ENCODE measurements around the gene SYNE4. TPM values are rescaled to one million over a fixed set of nuclear protein-coding genes. Genes with fewer than 3 reads are reported as not detected.

SYNE4 gene
- total and polyA plus RNA-seq, 9 of the 15 experiments (the other 6 are each of a cell fraction or from before 2014, with no cell fraction given), result 0.03 to 0.65 (median 0.29) TPM

DNA sequence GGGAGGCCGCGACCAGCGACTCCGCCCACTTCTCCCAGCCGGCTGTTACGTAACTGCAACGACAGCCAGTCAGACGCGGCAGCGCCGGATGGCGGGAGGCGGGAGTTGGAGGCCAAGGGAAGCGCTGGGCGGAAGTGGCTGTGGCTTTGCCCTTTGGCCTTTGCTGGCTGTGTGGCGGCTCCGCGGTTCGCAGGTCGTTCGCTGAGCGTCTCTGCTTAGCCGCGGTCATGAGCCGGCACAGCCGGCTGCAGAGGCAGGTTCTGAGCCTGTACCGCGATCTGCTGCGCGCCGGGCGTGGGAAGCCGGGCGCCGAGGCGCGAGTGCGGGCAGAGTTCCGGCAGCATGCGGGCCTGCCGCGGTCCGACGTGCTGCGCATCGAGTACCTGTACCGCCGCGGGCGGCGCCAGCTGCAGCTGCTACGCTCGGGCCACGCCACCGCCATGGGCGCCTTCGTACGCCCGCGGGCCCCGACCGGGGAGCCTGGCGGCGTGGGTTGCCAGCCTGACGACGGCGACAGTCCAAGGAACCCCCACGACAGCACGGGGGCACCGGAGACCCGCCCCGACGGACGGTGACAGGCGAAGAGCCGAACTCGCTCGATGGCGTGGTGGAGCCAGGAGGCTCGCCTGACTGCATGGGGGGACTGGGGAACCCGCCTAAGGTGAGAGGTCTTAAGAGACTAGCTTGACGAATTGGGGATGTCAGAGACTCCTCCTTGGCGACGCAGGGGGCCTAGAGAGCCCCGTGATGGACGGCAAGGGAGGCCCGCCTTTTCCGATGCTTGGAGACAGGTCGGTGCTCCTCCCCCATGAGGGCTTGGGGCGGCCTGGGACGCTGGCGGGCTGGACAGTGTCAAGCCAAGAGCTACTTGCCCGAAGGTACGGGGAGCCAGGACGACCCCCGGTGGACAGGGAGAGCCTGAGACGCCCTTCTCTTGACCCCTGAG, 13.3 kb downstream of the SYNE4 start, which contains the start of gene SDHAF1 (continued):
- TF ChIP-seq, protein P1, sequence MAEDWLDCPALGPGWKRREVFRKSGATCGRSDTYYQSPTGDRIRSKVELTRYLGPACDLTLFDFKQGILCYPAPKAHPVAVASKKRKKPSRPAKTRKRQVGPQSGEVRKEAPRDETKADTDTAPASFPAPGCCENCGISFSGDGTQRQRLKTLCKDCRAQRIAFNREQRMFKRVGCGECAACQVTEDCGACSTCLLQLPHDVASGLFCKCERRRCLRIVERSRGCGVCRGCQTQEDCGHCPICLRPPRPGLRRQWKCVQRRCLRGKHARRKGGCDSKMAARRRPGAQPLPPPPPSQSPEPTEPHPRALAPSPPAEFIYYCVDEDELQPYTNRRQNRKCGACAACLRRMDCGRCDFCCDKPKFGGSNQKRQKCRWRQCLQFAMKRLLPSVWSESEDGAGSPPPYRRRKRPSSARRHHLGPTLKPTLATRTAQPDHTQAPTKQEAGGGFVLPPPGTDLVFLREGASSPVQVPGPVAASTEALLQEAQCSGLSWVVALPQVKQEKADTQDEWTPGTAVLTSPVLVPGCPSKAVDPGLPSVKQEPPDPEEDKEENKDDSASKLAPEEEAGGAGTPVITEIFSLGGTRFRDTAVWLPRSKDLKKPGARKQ (CRISPR knock-in tag; IDR thresholded peaks at IDR 0.05), result no peak
- TF ChIP-seq, protein P2, sequence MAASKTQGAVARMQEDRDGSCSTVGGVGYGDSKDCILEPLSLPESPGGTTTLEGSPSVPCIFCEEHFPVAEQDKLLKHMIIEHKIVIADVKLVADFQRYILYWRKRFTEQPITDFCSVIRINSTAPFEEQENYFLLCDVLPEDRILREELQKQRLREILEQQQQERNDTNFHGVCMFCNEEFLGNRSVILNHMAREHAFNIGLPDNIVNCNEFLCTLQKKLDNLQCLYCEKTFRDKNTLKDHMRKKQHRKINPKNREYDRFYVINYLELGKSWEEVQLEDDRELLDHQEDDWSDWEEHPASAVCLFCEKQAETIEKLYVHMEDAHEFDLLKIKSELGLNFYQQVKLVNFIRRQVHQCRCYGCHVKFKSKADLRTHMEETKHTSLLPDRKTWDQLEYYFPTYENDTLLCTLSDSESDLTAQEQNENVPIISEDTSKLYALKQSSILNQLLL (CRISPR knock-in tag; IDR thresholded peaks at IDR 0.05; ENCODE audit: borderline replicate concordance), result no peak
- TF ChIP-seq TBP (optimal IDR thresholded peaks at IDR 0.05; ENCODE audit: low read depth, low read length) (peak; percentile 77), ZNF778 (CRISPR knock-in tag; IDR thresholded peaks at IDR 0.05) (no peak), ZNF282 (CRISPR knock-in tag; IDR thresholded peaks at IDR 0.05) (no peak), HDAC3 (IDR thresholded peaks at IDR 0.05; ENCODE audit: borderline replicate concordance, partially characterized antibody) (no peak), MAZ (CRISPR knock-in tag; conservative IDR thresholded peaks at IDR 0.05 in 1 of 2, IDR thresholded peaks at IDR 0.05 in 1 of 2) (peak; percentile 44 to 56; a peak in 2 of 4 replicates), TFE3 (CRISPR knock-in tag; IDR thresholded peaks at IDR 0.05) (no peak), TAF7 (tag; IDR thresholded peaks at IDR 0.05) (no peak), RAD21 (CRISPR knock-in tag; conservative IDR thresholded peaks at IDR 0.05 in 1 of 2, IDR thresholded peaks at IDR 0.05 in 1 of 2) (no peak), MTA3 (IDR thresholded peaks at IDR 0.05; ENCODE audit: borderline replicate concordance) (peak; percentile 92; the same call in 1 of the 2 replicates), GABPB1 (CRISPR knock-in tag; IDR thresholded peaks at IDR 0.05) (peak; percentile 92), ZNF24 (IDR thresholded peaks at IDR 0.05) (no peak), MCM5 (IDR thresholded peaks at IDR 0.05; ENCODE audit: low read depth) (no peak), DMBX1 (CRISPR knock-in tag; IDR thresholded peaks at IDR 0.05; ENCODE audit: borderline replicate concordance) (no peak), SAFB2 (IDR thresholded peaks at IDR 0.05; ENCODE audit: borderline replicate concordance, low read depth, low read length, severe bottlenecking) (no peak)
- TF ChIP-seq, protein P3, sequence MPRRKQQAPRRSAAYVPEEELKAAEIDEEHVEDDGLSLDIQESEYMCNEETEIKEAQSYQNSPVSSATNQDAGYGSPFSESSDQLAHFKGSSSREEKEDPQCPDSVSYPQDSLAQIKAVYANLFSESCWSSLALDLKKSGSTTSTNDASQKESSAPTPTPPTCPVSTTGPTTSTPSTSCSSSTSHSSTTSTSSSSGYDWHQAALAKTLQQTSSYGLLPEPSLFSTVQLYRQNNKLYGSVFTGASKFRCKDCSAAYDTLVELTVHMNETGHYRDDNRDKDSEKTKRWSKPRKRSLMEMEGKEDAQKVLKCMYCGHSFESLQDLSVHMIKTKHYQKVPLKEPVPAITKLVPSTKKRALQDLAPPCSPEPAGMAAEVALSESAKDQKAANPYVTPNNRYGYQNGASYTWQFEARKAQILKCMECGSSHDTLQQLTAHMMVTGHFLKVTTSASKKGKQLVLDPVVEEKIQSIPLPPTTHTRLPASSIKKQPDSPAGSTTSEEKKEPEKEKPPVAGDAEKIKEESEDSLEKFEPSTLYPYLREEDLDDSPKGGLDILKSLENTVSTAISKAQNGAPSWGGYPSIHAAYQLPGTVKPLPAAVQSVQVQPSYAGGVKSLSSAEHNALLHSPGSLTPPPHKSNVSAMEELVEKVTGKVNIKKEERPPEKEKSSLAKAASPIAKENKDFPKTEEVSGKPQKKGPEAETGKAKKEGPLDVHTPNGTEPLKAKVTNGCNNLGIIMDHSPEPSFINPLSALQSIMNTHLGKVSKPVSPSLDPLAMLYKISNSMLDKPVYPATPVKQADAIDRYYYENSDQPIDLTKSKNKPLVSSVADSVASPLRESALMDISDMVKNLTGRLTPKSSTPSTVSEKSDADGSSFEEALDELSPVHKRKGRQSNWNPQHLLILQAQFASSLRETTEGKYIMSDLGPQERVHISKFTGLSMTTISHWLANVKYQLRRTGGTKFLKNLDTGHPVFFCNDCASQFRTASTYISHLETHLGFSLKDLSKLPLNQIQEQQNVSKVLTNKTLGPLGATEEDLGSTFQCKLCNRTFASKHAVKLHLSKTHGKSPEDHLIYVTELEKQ (CRISPR knock-in tag; IDR thresholded peaks at IDR 0.05), result no peak

Data from K562 (cell line).